HEK293T (cell line): ENCODE data around the gene HOXA13.
A peak's percentile ranks its signal among the peaks of the same experiment; 100 is the strongest.

Experiments
- CTCF ChIA-PET: fragments of 350-600 bp; formaldehyde crosslinking; extraction: SDS; loops from one replicate; lab custom pipeline; 2021; ENCODE audit warnings: antibody characterized with exemption, inconsistent platforms; lab: Yijun Ruan, JAX
- POLR2A ChIA-PET: fragments of 350-600 bp; formaldehyde crosslinking; extraction: SDS; loops from one replicate; lab custom pipeline; 2020; ENCODE audit warnings: antibody characterized with exemption, inconsistent platforms; lab: Yijun Ruan, JAX
- DNase-seq: peaks from one replicate; pipeline ENCODE4 v3.0.0; 2012; ENCODE audit warnings: mixed read lengths; ENCODE audit errors: extremely low spot score
- ARNT ChIP-seq: fragments of 450-650 bp; IDR thresholded peaks from 2 replicates; pipeline ENCODE4 v1.6.1; 2017; ENCODE audit warnings: mild to moderate bottlenecking
- BHLHE40 ChIP-seq: fragments of 450-650 bp; IDR thresholded peaks from 2 replicates; pipeline ENCODE4 v1.6.1; 2016; ENCODE audit warnings: mild to moderate bottlenecking, moderate library complexity, borderline replicate concordance
- CTBP1 ChIP-seq: fragments of 450-650 bp; IDR thresholded peaks from 2 replicates; pipeline ENCODE4 v1.6.1; 2016; ENCODE audit warnings: borderline replicate concordance
- ELF4 ChIP-seq: fragments of 450-650 bp; IDR thresholded peaks from 2 replicates; pipeline ENCODE4 v1.6.1; 2017; ENCODE audit warnings: antibody characterized with exemption
- FOXA1 ChIP-seq: fragments of 450-650 bp; IDR thresholded peaks from 2 replicates; pipeline ENCODE4 v1.6.1; 2016; ENCODE audit warnings: mild to moderate bottlenecking
- FOXK2 ChIP-seq: fragments of 450-650 bp; IDR thresholded peaks from 2 replicates; pipeline ENCODE4 v1.6.1; 2016; ENCODE audit warnings: mild to moderate bottlenecking
- FOXM1 ChIP-seq: fragments of 450-650 bp; IDR thresholded peaks from 2 replicates; pipeline ENCODE4 v1.6.1; 2017; ENCODE audit warnings: mild to moderate bottlenecking, borderline replicate concordance
- HDGF ChIP-seq: fragments of 450-650 bp; IDR thresholded peaks from 2 replicates; pipeline ENCODE4 v1.6.1; 2017; ENCODE audit warnings: antibody characterized with exemption, borderline replicate concordance
- L3MBTL2 ChIP-seq: fragments of 450-650 bp; conservative IDR thresholded peaks from 2 replicates; pipeline ENCODE4 v1.6.1; 2016; ENCODE audit warnings: mild to moderate bottlenecking
- LEF1 ChIP-seq: fragments of 450-650 bp; IDR thresholded peaks from 2 replicates; pipeline ENCODE4 v1.6.1; 2017; ENCODE audit warnings: mild to moderate bottlenecking, borderline replicate concordance
- NFRKB ChIP-seq: fragments of 450-650 bp; IDR thresholded peaks from 2 replicates; pipeline ENCODE4 v1.6.1; 2016; ENCODE audit warnings: mild to moderate bottlenecking, moderate library complexity
- PKNOX1 ChIP-seq: fragments of 450-650 bp; IDR thresholded peaks from 2 replicates; pipeline ENCODE4 v1.6.1; 2016
- SP1 ChIP-seq: fragments of 450-650 bp; IDR thresholded peaks from 2 replicates; pipeline ENCODE4 v1.6.1; 2017
- SUZ12 ChIP-seq: fragments of 450-650 bp; IDR thresholded peaks from 2 replicates; pipeline ENCODE4 v1.6.1; 2016; ENCODE audit warnings: mild to moderate bottlenecking
- TARDBP ChIP-seq: fragments of 450-650 bp; IDR thresholded peaks from 2 replicates; pipeline ENCODE4 v1.6.1; 2016
- ZNF384 ChIP-seq: fragments of 450-650 bp; IDR thresholded peaks from 2 replicates; pipeline ENCODE4 v1.6.1; 2016

Gene HOXA13

GRCh38 chr7:27199849-27200760, at the start of gene HOXA13:
Gene HOXA13, minus strand, starts transcription at chr7:27200091. Its CDS starts 14 bp downstream, at chr7:27200077.
- ChIA-PET CTCF (interaction anchor here (0.7 to 2.0 kb wide), 7 partner anchors 10 to 575 kb away, joined by 3 to 7 read pairs (median 3); partner anchors contain the start of gene HOXA11), POLR2A (interaction anchor here (0.5 to 4.8 kb wide), 8 partner anchors 8 to 1002 kb away, joined by 3 to 48 read pairs (median 4); partner anchors contain the start of gene HOXA11)
- DNase-seq = peak; percentile 78
- TF ChIP-seq PKNOX1 (no peak), BHLHE40 (no peak), SP1 (no peak), SUZ12 (no peak), FOXM1 (no peak), HDGF (no peak), FOXK2 (no peak), TARDBP (no peak), ZNF384 (no peak), ELF4 (no peak), LEF1 (no peak), NFRKB (no peak), ARNT (no peak), CTBP1 (no peak), L3MBTL2 (no peak), FOXA1 (no peak)

- CTCF ChIA-PET = interaction anchor here (0.6 kb wide), 1 partner anchor 53 kb away, joined by 3 read pairs; no protein-coding TSS in a partner anchor
- TF ChIP-seq NFRKB (no peak), ARNT (no peak), CTBP1 (no peak), SUZ12 (no peak), SP1 (no peak), PKNOX1 (no peak), TARDBP (no peak), FOXK2 (no peak), BHLHE40 (no peak), FOXM1 (no peak)
- no peak for DNase-seq
- POLR2A ChIA-PET = no interaction called here
Observed at GRCh38 chr7:27248911-27249723, 49.2 kb upstream of the HOXA13 start.

GRCh38 chr7:27248427-27248806, 48.5 kb upstream of the HOXA13 start:
- TF ChIP-seq ELF4 = no peak
- CTCF ChIA-PET = no interaction called here
- POLR2A ChIA-PET = no interaction called here
- no peak for DNase-seq

GRCh38 chr7:27247452-27248426, 47.8 kb upstream of the HOXA13 start:
- POLR2A ChIA-PET = no interaction called here
- TF ChIP-seq FOXM1 (no peak), ZNF384 (no peak), TARDBP (no peak), L3MBTL2 (no peak), PKNOX1 (no peak), FOXA1 (no peak), FOXK2 (no peak), HDGF (no peak), BHLHE40 (no peak), SUZ12 (no peak), ARNT (no peak), CTBP1 (no peak), LEF1 (no peak), NFRKB (no peak), SP1 (no peak)
- no peak for DNase-seq
- CTCF ChIA-PET = no interaction called here

GRCh38 chr7:27247000-27247399, 47.1 kb upstream of the HOXA13 start:
- no peak for DNase-seq
- no peak for TF ChIP-seq ELF4
- no peak for TF ChIP-seq L3MBTL2
- ChIA-PET POLR2A (no interaction called here), CTCF (no interaction called here)
